C4-2B (cell line): Measurements from ENCODE around the gene LRMDA.

Experiments
- ZFX ChIP-seq: fragments of 450-650 bp; IDR thresholded peaks from 2 replicates; pipeline ENCODE4 v1.6.1; 2017
- TF ChIP-seq, protein P1 (sequence below): fragments of 450-650 bp; conservative IDR thresholded peaks from 2 replicates; pipeline ENCODE4 v1.5.1; 2017; ENCODE audit warnings: mild to moderate bottlenecking

DNA sequence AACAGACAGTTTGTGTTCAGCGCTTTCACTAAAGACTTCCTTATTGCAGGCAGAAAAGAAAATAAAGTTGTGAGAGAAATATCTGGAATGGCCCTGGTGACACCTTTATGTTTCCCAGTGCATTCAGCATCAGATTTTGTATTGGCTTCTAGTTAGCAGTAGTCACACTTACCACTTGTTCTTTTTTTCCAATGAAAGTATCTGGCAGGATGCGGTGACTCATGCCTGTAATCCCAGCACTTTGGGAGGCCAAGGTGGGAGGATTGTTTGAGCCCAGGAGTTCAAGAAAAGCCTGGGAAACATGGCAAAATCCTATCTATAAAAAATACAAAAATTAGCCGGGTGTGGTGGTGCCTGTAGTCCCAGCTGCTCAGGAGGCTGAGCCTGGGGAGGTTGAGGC lies 649.6 kb downstream of the LRMDA start:
- TF ChIP-seq, protein P1, sequence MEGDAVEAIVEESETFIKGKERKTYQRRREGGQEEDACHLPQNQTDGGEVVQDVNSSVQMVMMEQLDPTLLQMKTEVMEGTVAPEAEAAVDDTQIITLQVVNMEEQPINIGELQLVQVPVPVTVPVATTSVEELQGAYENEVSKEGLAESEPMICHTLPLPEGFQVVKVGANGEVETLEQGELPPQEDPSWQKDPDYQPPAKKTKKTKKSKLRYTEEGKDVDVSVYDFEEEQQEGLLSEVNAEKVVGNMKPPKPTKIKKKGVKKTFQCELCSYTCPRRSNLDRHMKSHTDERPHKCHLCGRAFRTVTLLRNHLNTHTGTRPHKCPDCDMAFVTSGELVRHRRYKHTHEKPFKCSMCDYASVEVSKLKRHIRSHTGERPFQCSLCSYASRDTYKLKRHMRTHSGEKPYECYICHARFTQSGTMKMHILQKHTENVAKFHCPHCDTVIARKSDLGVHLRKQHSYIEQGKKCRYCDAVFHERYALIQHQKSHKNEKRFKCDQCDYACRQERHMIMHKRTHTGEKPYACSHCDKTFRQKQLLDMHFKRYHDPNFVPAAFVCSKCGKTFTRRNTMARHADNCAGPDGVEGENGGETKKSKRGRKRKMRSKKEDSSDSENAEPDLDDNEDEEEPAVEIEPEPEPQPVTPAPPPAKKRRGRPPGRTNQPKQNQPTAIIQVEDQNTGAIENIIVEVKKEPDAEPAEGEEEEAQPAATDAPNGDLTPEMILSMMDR: no peak
- TF ChIP-seq ZFX: no peak
